Activated CD4-positive, alpha-beta T cell treated with anti-CD3 and anti-CD28 coated beads, Interleukin-2, Interleukin-6, amounts not matched to agents 100 ng/mL and 50 ng/mL, durations not matched to agents 16 hours and 8 hours (primary cell): ENCODE data around the gene DAD1.

Experiments
- DNase-seq: peaks from one replicate; pipeline ENCODE4 v3.0.0-alpha.2; 2020

The DAD1 gene

GRCh38 chr14:22598099-22598895 is 9.3 kb upstream of the DAD1 start, which contains the start of gene ABHD4:
Gene ABHD4 (plus strand): TSS chr14:22598300. CDS start chr14:22598307, 7 bp downstream.
- peak; percentile 76 for DNase-seq

DNA sequence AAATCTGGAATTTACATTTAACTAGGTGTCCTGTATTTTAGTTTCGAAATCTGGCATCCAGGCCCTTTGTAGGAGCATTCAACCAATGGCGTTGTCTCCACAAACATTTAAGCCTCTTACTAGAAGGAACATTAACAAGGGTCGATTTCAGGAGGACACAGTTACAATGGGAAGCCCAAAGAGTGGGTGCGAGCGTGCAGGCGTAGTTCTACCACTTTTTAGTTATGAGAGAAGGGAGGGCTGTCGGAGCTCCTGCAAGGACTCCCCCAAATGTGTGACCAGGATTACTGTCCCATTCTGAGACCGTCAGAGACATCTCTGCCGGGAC is 8.7 kb upstream of the DAD1 start:
- DNase-seq = no peak

- DNase-seq = no peak
Observed at GRCh38 chr14:22597265-22597664, 8.2 kb upstream of the DAD1 start.

DNA sequence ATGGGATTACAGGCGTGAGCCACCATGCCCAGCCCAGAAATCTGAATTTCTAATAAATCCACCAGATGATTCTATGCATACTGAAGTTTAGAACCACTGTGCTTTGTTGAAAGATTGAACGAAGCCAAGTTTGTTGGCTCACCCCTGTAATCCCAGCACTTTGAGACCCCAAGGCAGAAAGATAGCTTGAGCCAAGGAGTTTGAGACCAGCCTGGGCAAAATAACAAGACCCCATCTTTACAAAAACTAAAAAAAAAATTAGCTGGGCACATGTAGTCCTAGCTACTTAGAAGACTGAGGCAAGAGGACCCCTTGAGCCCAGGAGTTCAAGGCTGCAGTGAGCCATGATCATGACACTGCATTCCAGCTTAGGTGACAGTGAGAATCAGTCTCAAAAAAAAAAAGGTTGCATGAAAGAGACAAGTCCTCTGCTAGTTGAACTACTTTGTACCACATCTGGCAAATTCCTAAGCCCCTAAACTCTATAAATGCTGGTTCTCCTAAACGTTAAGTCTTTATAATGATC is 7.4 kb upstream of the DAD1 start:
- DNase-seq = no peak

DNA sequence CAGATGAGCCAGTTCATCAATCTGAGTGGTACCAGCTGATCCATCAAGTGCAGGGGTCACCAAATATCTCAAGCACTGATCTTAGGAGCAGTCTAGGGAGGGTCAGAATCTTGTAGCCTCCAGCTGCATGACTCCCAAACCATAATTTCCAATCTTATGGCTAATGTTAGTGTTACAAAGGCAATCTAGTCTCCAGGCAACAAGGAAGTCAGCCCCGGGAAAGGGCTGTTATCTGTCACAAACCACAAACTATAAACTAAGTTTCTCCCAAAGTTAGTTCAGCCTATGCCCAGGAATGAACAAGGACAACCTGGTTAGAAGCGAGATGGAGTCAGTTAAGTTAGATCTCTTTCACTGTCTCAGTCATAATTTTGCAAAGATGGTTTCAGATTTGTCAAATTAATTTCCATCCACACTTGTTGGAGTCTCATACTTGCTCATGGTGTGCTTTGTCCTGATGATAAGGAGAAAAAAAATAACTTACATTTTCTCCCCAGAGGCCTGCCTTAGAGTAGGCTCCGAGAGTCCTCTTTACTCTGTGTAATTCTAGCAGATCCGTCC is 5.2 kb upstream of the DAD1 start:
- DNase-seq = no peak

- no peak for DNase-seq
Observed at GRCh38 chr14:22593601-22594000, 4.6 kb upstream of the DAD1 start.

- DNase-seq = no peak
Observed at GRCh38 chr14:22593189-22593588, 4.2 kb upstream of the DAD1 start.

- peak; percentile 51 for DNase-seq
Observed at GRCh38 chr14:22588526-22589095, 413 bp downstream of the DAD1 start.

GRCh38 chr14:22587677-22588422 is 1.2 kb downstream of the DAD1 start:
- peak; percentile 49 for DNase-seq

DNA sequence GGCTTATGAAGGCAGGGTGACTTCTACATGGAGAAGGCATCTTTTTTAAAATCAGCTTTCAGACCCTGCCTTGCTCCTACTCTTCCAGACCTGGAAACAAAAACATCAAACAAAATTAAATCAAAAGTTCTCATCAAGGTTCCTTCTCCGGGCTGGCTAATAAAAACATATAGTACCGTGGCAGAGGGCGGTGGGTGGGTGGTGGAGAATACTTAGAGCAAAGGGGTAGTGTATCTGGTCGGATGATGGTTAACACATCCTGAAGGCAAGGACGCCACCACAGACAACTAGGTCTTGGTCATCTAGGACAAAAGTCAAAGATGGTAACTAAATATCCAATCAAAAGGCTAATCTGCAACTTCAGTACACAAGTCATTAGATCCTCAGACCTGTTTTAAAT is 1.8 kb downstream of the DAD1 start:
- no peak for DNase-seq

DNA sequence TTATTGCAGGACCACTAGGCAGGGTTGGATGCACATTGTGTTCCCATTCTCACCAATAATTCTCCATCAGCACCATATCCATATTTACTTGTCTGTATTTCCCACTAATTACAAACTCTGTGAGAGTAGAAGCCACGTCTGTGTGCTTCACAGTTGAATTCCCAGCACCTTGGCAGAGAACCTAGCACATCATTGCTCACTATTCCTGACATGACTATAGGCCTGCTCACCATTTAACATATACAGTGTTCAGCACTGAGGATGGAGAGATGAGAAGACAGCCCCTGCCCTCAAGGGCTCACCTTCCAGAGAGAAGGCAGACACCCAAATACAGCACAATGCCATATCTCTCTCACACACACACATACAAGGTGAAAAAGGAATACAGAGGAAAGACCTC is 5.0 kb downstream of the DAD1 start:
- peak; percentile 48 for DNase-seq

GRCh38 chr14:22580625-22581024 is 8.4 kb downstream of the DAD1 start:
- DNase-seq = no peak

DNA sequence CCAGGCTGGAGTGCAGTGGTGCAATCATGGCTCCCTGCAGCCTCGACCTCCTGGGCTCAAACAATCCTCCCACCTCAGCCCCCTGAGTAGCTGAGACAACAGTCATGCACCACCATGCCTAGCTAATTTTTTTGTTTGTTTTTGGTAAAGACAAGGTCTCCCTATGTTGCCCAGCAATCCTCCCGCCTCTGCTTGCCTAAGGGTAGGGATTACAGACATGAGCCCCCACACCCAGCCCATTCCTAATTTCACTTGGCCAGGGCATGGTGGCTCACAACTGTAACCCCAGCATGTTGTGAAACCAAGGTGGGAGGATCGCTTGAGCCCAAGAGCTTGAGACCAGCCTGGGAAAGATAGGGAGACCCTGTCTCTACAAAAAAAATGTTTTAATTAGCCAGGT is 9.1 kb downstream of the DAD1 start:
- no peak for DNase-seq

DNA sequence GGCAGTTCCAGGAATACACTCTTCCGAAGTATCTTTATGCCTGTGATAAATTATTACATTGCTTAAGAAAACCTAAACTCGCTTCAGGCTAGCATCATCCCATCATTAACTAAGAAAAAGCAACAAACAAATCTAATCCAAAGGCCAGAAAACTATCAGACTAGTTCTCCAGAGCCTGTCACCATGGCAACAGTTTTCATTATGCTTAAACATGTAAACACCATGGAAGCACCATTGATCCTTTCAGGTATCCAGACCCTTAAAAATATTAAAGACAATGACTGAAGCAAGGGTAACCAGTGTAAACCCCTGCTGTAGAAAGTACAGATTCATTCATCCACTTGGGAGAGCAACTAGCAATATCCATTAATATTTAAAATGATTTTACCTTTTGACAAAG is 9.8 kb downstream of the DAD1 start:
- no peak for DNase-seq

GRCh38 chr14:22577334-22577908 is 11.6 kb downstream of the DAD1 start:
- no peak for DNase-seq

DNA sequence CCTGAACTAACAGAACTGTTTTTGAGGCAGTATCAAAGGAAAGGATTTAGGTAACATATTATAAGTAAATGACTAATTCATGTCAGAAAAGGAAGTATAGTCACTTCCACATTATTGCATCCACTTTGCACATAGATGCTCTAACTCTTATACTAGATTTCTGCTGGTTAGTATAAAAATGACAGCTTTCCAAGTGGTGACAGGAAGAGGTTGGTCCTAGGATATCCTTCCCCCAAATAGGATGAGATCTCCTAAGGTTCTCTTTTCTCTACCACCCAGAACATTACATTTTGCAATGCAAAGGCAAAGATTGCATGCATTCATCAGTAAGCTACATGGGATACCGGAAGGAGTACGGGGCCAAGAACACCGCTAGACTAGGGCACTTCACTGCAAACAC is 15.2 kb downstream of the DAD1 start:
- DNase-seq = no peak

DNA sequence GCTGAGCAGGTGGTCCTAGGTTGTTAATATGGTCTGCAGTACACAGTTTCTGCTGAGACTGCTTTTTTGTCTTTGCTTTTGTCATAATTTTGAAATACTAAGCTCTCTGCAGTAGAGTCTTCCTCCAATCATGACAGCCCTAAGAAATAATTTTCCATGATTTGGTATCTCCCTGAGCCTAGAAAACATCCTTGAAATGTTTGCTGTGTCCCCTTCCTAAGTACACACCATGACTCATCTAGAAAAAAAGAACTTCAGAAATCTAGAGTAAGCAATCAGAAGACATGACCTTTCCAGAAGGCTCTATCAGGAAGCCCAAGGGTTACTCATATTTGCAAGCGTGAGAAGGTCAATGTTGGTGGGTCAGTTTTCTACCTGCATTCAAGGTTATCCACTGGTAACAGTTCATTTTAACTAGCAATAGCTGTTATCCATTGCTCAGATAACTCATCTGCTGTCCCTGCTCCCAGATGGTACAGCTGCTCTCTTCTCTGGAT is 16.4 kb downstream of the DAD1 start:
- DNase-seq = no peak

DNA sequence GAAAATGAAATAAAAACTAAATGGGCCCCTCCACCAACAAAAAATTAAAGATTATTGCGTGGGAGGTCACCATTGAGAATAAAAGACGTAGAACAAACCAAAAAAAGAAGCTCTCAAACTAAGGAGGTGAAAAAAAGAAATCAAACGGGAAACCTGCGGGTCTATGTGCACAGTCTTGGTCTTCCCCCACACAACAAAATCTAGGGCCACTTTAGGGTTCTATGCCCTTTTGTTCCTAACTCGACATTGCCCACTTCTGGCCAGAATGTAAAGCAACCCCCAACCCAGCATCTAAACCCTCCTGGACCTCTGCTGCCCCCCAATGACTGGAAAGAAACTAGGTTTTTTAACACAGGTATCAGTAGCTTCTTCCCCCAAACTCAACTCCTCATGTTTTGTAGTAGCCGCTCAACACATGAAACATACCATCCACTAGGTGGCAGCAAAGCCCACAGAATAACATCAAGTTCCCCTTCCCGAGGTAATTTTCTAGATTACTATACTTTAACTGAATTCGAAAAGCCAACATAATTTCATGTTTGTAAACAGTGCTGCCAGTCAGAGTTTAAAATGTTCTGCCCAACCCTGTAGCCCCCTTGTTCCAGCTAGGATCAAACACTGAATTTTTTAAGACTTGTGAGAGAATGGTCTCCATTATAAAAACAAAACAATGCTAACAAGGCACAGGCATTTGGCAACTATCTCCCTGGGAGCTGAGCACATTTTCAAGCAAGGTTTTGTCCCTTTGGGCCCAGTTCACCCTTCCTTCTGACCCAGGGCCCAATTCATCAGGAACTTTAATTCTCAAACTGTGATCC is 18.7 kb downstream of the DAD1 start:
- DNase-seq = peak; percentile 95

DNA sequence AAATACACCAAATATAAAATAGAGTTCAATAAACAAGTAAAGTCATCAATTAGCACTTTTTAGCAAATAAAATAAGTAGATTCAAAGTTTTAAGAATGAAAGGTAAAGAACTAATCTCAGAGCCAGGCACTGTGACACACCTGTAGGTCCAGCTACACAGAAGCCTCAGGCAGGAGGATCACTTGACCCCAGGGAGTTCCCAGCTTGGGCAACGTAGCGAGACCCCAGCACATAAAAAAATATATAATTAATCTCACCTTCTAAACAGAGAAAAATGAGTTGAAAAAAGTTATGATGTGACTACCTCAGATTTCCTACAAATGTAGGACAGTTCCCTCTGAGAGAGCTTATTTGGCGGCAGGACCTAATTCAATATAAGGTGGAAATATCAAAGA is 19.3 kb downstream of the DAD1 start:
- DNase-seq = no peak

DNA sequence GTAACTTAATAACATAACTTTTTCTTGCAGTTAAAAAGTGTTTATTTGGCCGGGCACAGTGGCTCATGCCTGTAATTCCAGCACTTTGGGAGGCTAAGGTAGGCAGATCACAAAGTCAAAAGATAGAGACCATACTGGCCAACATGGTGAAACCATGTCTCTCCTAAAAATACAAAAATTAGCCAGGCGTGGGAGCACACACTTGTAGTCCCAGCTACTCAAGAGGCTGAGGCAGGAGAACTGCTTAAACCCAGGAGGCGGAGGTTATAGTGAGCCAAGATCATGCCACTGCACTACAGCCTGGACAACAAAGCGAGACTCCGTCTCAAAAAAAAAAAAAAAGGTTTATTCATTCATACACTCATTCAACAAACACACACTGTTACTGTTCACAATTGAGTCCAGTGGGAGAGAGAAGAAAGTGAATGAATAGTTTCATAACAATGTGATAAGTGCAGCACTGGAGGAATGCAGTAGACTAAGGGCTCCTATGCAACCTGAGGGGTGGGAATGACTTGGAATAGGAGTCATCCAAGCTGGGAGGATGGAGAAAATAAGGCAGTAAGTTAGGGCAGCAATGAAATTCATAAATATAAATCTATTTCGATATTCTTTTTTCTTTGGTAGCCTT is 19.8 kb downstream of the DAD1 start:
- peak; percentile 19 for DNase-seq

DNA sequence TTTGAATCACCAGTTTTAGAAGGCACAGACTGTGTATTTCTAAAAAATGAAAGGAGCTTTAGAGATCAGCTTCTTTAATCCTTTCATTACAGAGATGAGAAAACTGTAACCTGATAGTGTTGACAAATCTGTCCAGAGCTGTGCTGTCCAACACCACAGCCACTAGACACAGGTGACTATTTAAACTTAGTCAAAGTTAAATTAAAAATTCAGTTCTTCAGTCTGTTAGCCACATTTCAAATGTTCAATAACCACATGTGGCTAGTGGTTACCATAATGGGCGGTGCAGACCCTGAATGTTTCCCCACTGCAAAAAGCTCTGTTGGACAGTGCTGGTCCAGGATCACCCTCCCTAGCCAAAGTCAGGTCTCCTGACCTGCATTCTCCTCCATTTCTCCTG is 21.6 kb downstream of the DAD1 start:
- peak; percentile 46 for DNase-seq

DNA sequence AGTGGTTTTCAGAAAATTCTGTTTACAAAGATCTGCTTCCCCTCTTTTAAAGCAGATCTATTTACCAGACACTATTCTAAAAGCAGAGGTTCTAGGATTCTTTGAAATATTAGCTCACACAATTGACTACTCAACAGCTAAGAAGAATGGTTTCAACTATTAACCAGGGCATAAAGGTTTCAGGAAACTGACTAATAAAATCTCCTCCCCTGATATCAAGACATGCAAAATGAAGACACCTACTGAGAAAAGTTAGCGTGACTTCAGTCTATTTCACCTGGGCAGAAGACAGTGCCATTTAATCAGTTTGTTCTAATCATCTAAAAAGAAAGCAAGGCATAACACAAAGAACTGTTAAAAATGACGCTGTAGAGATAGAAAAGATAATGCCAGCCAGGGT is 22.2 kb downstream of the DAD1 start:
- DNase-seq = peak; percentile 64
